GM18867 (cell line): ENCODE results near the gene DNAAF5.

Experiments used
- ATAC-seq: cut with Tn5 transposase; IDR thresholded peaks from one replicate; pipeline ENCODE4 v1.9.1; 2021; ENCODE audit warnings: mild to moderate bottlenecking, moderate library complexity; ENCODE audit not compliant: unreplicated experiment

DNAAF5 gene

GRCh38 chr7:763762-764161 lies 37.3 kb downstream of the DNAAF5 start:
- ATAC-seq, result no peak

GRCh38 chr7:765383-765782 lies 38.9 kb downstream of the DNAAF5 start:
- ATAC-seq, result no peak

GRCh38 chr7:767580-767940 lies 41.1 kb downstream of the DNAAF5 start:
- no peak for ATAC-seq

- no peak for ATAC-seq
These were observed 41.6 kb downstream of the DNAAF5 start for GRCh38 chr7:767941-768731.

GRCh38 chr7:768881-769504 lies 42.5 kb downstream of the DNAAF5 start:
- ATAC-seq, result no peak

- ATAC-seq, result no peak
These were observed 43.8 kb downstream of the DNAAF5 start for GRCh38 chr7:770336-770735.

- no peak for ATAC-seq
These were observed 44.3 kb downstream of the DNAAF5 start for GRCh38 chr7:770741-771166.

- ATAC-seq, result no peak
These were observed 44.9 kb downstream of the DNAAF5 start for GRCh38 chr7:771234-772004.

- no peak for ATAC-seq
These were observed 45.5 kb downstream of the DNAAF5 start for GRCh38 chr7:772005-772294.

GRCh38 chr7:772392-772791 lies 45.9 kb downstream of the DNAAF5 start:
- ATAC-seq, result no peak

- no peak for ATAC-seq
These were observed 46.5 kb downstream of the DNAAF5 start for GRCh38 chr7:772861-773621.

- no peak for ATAC-seq
These were observed 47.1 kb downstream of the DNAAF5 start for GRCh38 chr7:773622-773915.

GRCh38 chr7:774161-775109 lies 47.9 kb downstream of the DNAAF5 start:
- ATAC-seq, result no peak

- ATAC-seq, result no peak
These were observed 49.9 kb downstream of the DNAAF5 start for GRCh38 chr7:776381-776780.

GRCh38 chr7:776992-777727 lies 50.7 kb downstream of the DNAAF5 start:
- ATAC-seq, result no peak

- no peak for ATAC-seq
These were observed 51.2 kb downstream of the DNAAF5 start for GRCh38 chr7:777728-778078.

GRCh38 chr7:778271-778967 lies 51.9 kb downstream of the DNAAF5 start:
- no peak for ATAC-seq

GRCh38 chr7:778968-779451 lies 52.5 kb downstream of the DNAAF5 start:
- no peak for ATAC-seq

GRCh38 chr7:779480-779879 lies 53.0 kb downstream of the DNAAF5 start:
- ATAC-seq, result no peak
